OCI-LY7 (cell line): ENCODE measurements around the gene POLR1C. TPM values are rescaled to one million over a fixed set of nuclear protein-coding genes. Genes with fewer than 3 reads are reported as not detected.

Experiments
- BruUV-seq: library from RNA; stranded (reverse); fragments of 400-500 nt; replicated peaks from 2 replicates; lab custom pipeline; 2021; lab: Mats Ljungman, UMichigan
- CTCF ChIA-PET: fragments of 300-600 bp; sonication (Branson Sonifier 250); formaldehyde crosslinking; loops from one replicate; lab custom pipeline; 2022; ENCODE audit warnings: antibody characterized with exemption; ENCODE audit not compliant: unreplicated experiment; lab: Charles Lee
- POLR2A ChIA-PET: fragments of 300-600 bp; sonication (Branson Sonifier 250); formaldehyde crosslinking; loops from one replicate; lab custom pipeline; 2022; ENCODE audit warnings: antibody characterized with exemption; lab: Charles Lee
- DNase-seq: peaks from one replicate; pipeline ENCODE4 v3.0.0-alpha.2; 2015; ENCODE audit warnings: low spot score
- H2AFZ ChIP-seq: fragments of 200-600 bp; sonication (generic), shearing (Covaris generic); 2 replicates; pipeline ENCODE4 v1.6.1; 2014; ENCODE audit warnings: mild to moderate bottlenecking, antibody characterized with exemption, low read length, moderate library complexity
- H3K27ac ChIP-seq: fragments of 200-600 bp; sonication (generic); 2 replicates; pipeline ENCODE4 v1.5.1; 2014; ENCODE audit warnings: mixed run types, low read depth, mild to moderate bottlenecking, moderate library complexity, low read length, inconsistent platforms; ENCODE audit not compliant: poor library complexity, severe bottlenecking
- H3K36me3 ChIP-seq: fragments of 200-600 bp; sonication (generic); 2 replicates; pipeline ENCODE4 v1.6.1; 2014; ENCODE audit warnings: mild to moderate bottlenecking, antibody characterized with exemption, low read length, moderate library complexity, mixed read lengths; ENCODE audit not compliant: insufficient read depth
- H3K4me1 ChIP-seq: fragments of 200-600 bp; sonication (generic); 2 replicates; pipeline ENCODE4 v1.5.1; 2014; ENCODE audit warnings: mild to moderate bottlenecking, low read length; ENCODE audit not compliant: insufficient read depth, poor library complexity, severe bottlenecking
- H3K4me2 ChIP-seq: fragments of 200-600 bp; sonication (generic); 2 replicates; pipeline ENCODE4 v1.6.1; 2014; ENCODE audit warnings: mild to moderate bottlenecking, low read length
- H3K4me3 ChIP-seq: fragments of 200-600 bp; sonication (generic); 2 replicates; pipeline ENCODE4 v1.5.1; 2014; ENCODE audit warnings: mild to moderate bottlenecking, low read depth, low read length; ENCODE audit not compliant: poor library complexity, severe bottlenecking
- H3K79me2 ChIP-seq: fragments of 200-600 bp; sonication (generic); 2 replicates; pipeline ENCODE4 v1.6.1; 2016; ENCODE audit warnings: low read depth, mild to moderate bottlenecking, low read length, moderate library complexity, mixed read lengths; ENCODE audit not compliant: insufficient read depth
- H3K9me2 ChIP-seq: fragments of 200-600 bp; sonication (generic); 2 replicates; pipeline ENCODE4 v1.6.1; 2016; ENCODE audit warnings: mild to moderate bottlenecking, low read length, mixed read lengths; ENCODE audit not compliant: insufficient read depth
- H3K9me3 ChIP-seq: fragments of 200-600 bp; sonication (generic); 2 replicates; pipeline ENCODE4 v1.6.1; 2014; ENCODE audit warnings: mild to moderate bottlenecking, mixed run types, low read length, mixed read lengths
- H4K20me1 ChIP-seq: fragments of 200-600 bp; sonication (generic); 2 replicates; pipeline ENCODE4 v1.6.1; 2014; ENCODE audit warnings: mild to moderate bottlenecking, antibody characterized with exemption, low read length, moderate library complexity, mixed read lengths; ENCODE audit not compliant: insufficient read depth
- EZH2phosphoT487 ChIP-seq: fragments of 200-600 bp; sonication (generic); IDR thresholded peaks from 2 replicates; pipeline ENCODE4 v1.6.1; 2018; ENCODE audit warnings: low read depth, borderline replicate concordance, mild to moderate bottlenecking, mixed run types, antibody characterized with exemption, low read length, moderate library complexity, mixed read lengths
- intact Hi-C: fragments of 100-400 bp; cut with micrococcal nuclease; formaldehyde crosslinking; loops from one replicate; pipeline ENCODE4 v1.10.0; 2022; ENCODE audit not compliant: unreplicated experiment
- total RNA-seq, 2 experiments: library from RNA; depleted of rRNA in 1 of 2; stranded (reverse); fragments of >200 nt in 1 of 2; shearing (Covaris generic) in 1 of 2; gene quantifications; 2 replicates each; pipeline ENCODE4 v1.2.3, GENCODE V29; 2014 to 2022
- TF ChIP-seq, protein P1 (sequence below): fragments of 200-600 bp; sonication (generic); conservative IDR thresholded peaks from 2 replicates; pipeline ENCODE4 v1.5.1; 2014; ENCODE audit warnings: mild to moderate bottlenecking, antibody characterized with exemption, low read length, moderate library complexity, mixed read lengths

The POLR1C gene
- total RNA-seq, 2 experiments from 2014 or later, result 40.7 to 41.2 TPM

DNA sequence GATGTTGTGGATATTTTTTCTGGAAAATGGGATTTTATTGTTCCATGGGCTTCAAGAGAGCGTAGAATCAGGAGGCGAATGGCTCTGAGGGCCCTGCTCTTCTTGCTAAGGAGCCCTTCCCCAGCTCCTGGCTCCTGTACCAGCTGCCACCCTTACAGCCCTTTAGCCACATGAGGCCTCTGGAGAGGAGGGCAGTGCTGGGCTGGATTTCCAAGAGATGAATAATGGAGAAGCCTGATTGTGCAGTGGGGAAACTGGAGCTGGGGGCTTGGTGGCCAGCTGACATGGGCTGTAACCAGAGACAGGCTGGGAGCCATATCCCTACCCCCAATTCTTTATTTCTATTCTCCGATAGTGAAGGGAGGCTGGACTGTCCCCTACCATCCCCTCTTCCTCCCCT, 16.0 kb upstream of the POLR1C start:
- no peak overlapping the region for H3K4me3 ChIP-seq
- ChIA-PET POLR2A (interaction anchor here (0.6 to 0.7 kb wide), 2 partner anchors 70 to 245 kb away, joined by 3 read pairs; no protein-coding TSS in a partner anchor), CTCF (interaction anchor here (0.6 kb wide), 1 partner anchor 266 kb away, joined by 8 read pairs; no protein-coding TSS in a partner anchor)
- H2AFZ ChIP-seq, result no peak overlapping the region
- peaks cover 59% of the 10 kb centered on the region for H3K36me3 ChIP-seq
- no peaks in the 10 kb centered on the region for H3K4me1 ChIP-seq
- no peak for DNase-seq
- TF ChIP-seq, protein P1, sequence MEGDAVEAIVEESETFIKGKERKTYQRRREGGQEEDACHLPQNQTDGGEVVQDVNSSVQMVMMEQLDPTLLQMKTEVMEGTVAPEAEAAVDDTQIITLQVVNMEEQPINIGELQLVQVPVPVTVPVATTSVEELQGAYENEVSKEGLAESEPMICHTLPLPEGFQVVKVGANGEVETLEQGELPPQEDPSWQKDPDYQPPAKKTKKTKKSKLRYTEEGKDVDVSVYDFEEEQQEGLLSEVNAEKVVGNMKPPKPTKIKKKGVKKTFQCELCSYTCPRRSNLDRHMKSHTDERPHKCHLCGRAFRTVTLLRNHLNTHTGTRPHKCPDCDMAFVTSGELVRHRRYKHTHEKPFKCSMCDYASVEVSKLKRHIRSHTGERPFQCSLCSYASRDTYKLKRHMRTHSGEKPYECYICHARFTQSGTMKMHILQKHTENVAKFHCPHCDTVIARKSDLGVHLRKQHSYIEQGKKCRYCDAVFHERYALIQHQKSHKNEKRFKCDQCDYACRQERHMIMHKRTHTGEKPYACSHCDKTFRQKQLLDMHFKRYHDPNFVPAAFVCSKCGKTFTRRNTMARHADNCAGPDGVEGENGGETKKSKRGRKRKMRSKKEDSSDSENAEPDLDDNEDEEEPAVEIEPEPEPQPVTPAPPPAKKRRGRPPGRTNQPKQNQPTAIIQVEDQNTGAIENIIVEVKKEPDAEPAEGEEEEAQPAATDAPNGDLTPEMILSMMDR, result no peak
- no peak for TF ChIP-seq EZH2phosphoT487
- no TSS peak for BruUV-seq
- no peaks in the 10 kb centered on the region for H3K9me3 ChIP-seq
- no peaks in the 10 kb centered on the region for H3K9me2 ChIP-seq
- H3K4me2 ChIP-seq, result no peak overlapping the region
- no peak overlapping the region for H3K27ac ChIP-seq
- intact Hi-C loops, result loop anchor here (10.0 kb wide), 1 partner anchor 426 kb away; the partner anchor contains the start of gene PTK7
- no peaks in the 10 kb centered on the region for H3K79me2 ChIP-seq
- no peaks in the 10 kb centered on the region for H4K20me1 ChIP-seq

DNA sequence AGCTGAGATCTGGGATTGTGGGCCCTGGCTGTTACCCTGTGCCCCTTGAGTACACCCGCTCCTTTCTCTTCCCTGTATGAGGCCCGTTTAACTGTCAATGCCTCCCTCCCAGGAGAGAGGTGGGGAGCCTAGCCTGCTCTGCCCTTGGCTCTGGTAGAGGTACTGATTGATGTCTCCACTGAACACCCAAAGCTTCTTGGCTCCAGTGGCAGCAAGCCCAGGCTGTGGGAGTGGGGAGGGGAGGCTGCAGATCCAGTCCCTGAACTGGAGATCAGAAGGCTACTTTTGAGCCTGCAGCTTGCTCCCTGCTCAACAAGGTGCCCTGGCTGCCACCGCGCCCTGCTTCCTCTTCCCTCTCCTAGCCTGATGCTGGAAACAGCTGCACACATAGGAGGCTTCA, 14.2 kb upstream of the POLR1C start:
- no peaks in the 10 kb centered on the region for H3K9me3 ChIP-seq
- intact Hi-C loops, result loop anchor here (10.0 kb wide), 1 partner anchor 428 kb away; the partner anchor contains the start of gene PTK7
- H2AFZ ChIP-seq, result no peak overlapping the region
- H4K20me1 ChIP-seq, result no peaks in the 10 kb centered on the region
- POLR2A ChIA-PET, result interaction anchor here (0.9 kb wide), 1 partner anchor 50 kb away, joined by 3 read pairs; no protein-coding TSS in a partner anchor
- no peak for DNase-seq
- CTCF ChIA-PET, result no interaction called here
- no peaks in the 10 kb centered on the region for H3K79me2 ChIP-seq
- BruUV-seq, result no TSS peak
- H3K4me2 ChIP-seq, result no peak overlapping the region
- H3K4me3 ChIP-seq, result no peak overlapping the region
- TF ChIP-seq, protein P1, result no peak
- TF ChIP-seq EZH2phosphoT487, result no peak
- no peaks in the 10 kb centered on the region for H3K9me2 ChIP-seq
- H3K27ac ChIP-seq, result no peak overlapping the region
- H3K4me1 ChIP-seq, result no peaks in the 10 kb centered on the region
- peaks cover 61% of the 10 kb centered on the region for H3K36me3 ChIP-seq

DNA sequence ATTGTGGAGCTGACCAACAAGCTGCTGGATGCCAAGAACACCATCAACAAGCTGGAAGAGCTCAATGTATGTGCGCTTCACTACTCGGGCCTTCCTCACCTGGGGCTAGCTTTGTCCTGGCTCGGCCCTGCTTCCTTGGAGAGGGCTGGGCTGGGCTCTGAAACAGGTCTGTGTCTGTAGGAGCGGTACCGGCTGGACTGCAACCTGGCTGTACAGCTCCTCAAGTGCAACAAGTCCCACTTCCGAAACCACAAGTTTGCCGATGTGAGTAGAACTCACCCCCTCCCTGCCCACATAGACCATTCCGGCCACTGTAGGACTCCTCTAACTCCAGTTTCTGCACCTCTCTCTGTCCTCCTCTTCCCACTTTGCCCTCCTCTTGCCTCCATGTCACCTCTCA, 13.4 kb upstream of the POLR1C start:
- Histone ChIP-seq H3K27ac (no peak overlapping the region), H3K4me3 (no peak overlapping the region), H3K4me1 (no peaks in the 10 kb centered on the region), H3K36me3 (peaks cover 56% of the 10 kb centered on the region), H3K9me3 (no peaks in the 10 kb centered on the region), H2AFZ (no peak overlapping the region), H3K79me2 (no peaks in the 10 kb centered on the region), H3K9me2 (no peaks in the 10 kb centered on the region), H4K20me1 (no peaks in the 10 kb centered on the region), H3K4me2 (no peak overlapping the region)
- ChIA-PET POLR2A (interaction anchor here (0.9 to 1.0 kb wide), 2 partner anchors 13 to 51 kb away, joined by 3 read pairs; no protein-coding TSS in a partner anchor), CTCF (no interaction called here)
- no TSS peak for BruUV-seq
- intact Hi-C loops, result loop anchor here (10.0 kb wide), 1 partner anchor 429 kb away; the partner anchor contains the start of gene PTK7
- DNase-seq, result no peak
- TF ChIP-seq, protein P1, result no peak
- no peak for TF ChIP-seq EZH2phosphoT487
